Suprapubic skin (tissue), 4 donors: ENCODE data around the gene SMARCA2. TPM values are rescaled to one million over a fixed set of nuclear protein-coding genes. Genes with fewer than 3 reads are reported as not detected.

Source experiments
- DNase-seq, 2 donors: peaks; one replicate each; pipeline ENCODE4 v3.0.0-alpha.2; 2019; ENCODE audit warnings: low spot score in 2 of 2
- H3K27ac ChIP-seq: fragments of 200-600 bp; sonication (generic); one replicate; pipeline ENCODE4 v1.5.1; 2019
- H3K27me3 ChIP-seq: fragments of 200-600 bp; sonication (generic); one replicate; pipeline ENCODE4 v1.5.1; 2019
- H3K36me3 ChIP-seq: fragments of 200-600 bp; sonication (generic); one replicate; pipeline ENCODE4 v1.5.1; 2019
- H3K4me1 ChIP-seq: fragments of 200-600 bp; sonication (generic); one replicate; pipeline ENCODE4 v1.5.1; 2019
- H3K4me3 ChIP-seq: fragments of 200-600 bp; sonication (generic); one replicate; pipeline ENCODE4 v1.5.1; 2019; ENCODE audit warnings: mild to moderate bottlenecking
- H3K9me3 ChIP-seq: fragments of 200-600 bp; sonication (generic); one replicate; pipeline ENCODE4 v1.5.1; 2019
- EP300 ChIP-seq: sonication (generic); formaldehyde crosslinking; IDR thresholded peaks from one replicate; pipeline ENCODE4 v1.6.1; 2017; ENCODE audit warnings: antibody characterized with exemption
- POLR2A ChIP-seq, 2 donors: fragments of 450-650 bp; IDR thresholded peaks; one replicate each; pipeline ENCODE4 v1.6.1; 2017; ENCODE audit warnings: antibody characterized with exemption in 2 of 2, mild to moderate bottlenecking in 2 of 2, moderate library complexity in 2 of 2
- POLR2AphosphoS5 ChIP-seq, 3 donors: sonication (generic); formaldehyde crosslinking; IDR thresholded peaks; one replicate each; pipeline ENCODE4 v1.6.1; 2017; ENCODE audit warnings: antibody characterized with exemption in 3 of 3
- WGBS: methylation state at CpG from one replicate; pipeline ENCODE4 v1.1.5; 2018; 5-methylcytosine and 5-hydroxymethylcytosine counted together
- total RNA-seq, 4 donors: library from RNA; depleted of rRNA; stranded (reverse); fragments of >200 nt; gene quantifications; one replicate each; pipeline ENCODE4 v1.1.0, GENCODE V29; 2016
- TF ChIP-seq, protein P1 (sequence below), 2 donors: fragments of 200-600 bp in 1 of 2; fragments of 450-650 bp in 1 of 2; sonication (generic) in 1 of 2; IDR thresholded peaks; one replicate each; pipeline ENCODE4 v1.5.1; 2016 to 2019; ENCODE audit warnings: antibody characterized with exemption in 2 of 2, mild to moderate bottlenecking in 1 of 2, moderate library complexity in 1 of 2

The SMARCA2 gene
- total RNA-seq, 4 donors from 2014 or later = 88.9 to 236 (median 140) TPM

DNA sequence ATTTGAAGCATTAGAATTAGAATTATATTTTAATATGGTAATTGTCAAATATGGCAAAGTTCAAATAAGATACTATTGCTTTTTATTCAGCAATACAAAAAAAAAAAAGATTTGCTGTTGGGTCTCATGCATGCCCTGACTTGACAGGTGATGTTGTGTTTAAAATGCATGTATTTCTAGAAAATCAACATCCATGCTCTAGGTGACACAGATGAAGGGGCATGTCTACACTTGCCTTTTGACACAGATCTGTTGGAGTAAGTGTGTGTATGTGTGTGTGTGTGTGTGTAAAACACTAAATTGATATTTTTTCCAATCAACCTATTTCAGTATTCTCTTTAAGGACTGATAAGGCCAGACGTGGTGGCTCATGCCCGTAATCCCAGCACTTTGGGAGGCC is 38.1 kb upstream of the SMARCA2 start:
- H3K4me1 ChIP-seq = peaks cover 37% of the 10 kb centered on the region
- H3K9me3 ChIP-seq = no peaks in the 10 kb centered on the region
- no peak overlapping the region for H3K4me3 ChIP-seq
- no peaks in the 10 kb centered on the region for H3K27me3 ChIP-seq
- no peak for DNase-seq
- no peak overlapping the region for H3K27ac ChIP-seq
- 80% methylated on average over 2 of the region's 2 CpGs for WGBS
- no peaks in the 10 kb centered on the region for H3K36me3 ChIP-seq
- no peak for TF ChIP-seq POLR2A (IDR thresholded peaks at IDR 0.05)
- TF ChIP-seq EP300 = no peak
- TF ChIP-seq, protein P1, sequence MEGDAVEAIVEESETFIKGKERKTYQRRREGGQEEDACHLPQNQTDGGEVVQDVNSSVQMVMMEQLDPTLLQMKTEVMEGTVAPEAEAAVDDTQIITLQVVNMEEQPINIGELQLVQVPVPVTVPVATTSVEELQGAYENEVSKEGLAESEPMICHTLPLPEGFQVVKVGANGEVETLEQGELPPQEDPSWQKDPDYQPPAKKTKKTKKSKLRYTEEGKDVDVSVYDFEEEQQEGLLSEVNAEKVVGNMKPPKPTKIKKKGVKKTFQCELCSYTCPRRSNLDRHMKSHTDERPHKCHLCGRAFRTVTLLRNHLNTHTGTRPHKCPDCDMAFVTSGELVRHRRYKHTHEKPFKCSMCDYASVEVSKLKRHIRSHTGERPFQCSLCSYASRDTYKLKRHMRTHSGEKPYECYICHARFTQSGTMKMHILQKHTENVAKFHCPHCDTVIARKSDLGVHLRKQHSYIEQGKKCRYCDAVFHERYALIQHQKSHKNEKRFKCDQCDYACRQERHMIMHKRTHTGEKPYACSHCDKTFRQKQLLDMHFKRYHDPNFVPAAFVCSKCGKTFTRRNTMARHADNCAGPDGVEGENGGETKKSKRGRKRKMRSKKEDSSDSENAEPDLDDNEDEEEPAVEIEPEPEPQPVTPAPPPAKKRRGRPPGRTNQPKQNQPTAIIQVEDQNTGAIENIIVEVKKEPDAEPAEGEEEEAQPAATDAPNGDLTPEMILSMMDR (IDR thresholded peaks at IDR 0.05) = no peak
- no peak for TF ChIP-seq POLR2AphosphoS5 (IDR thresholded peaks at IDR 0.05)

DNA sequence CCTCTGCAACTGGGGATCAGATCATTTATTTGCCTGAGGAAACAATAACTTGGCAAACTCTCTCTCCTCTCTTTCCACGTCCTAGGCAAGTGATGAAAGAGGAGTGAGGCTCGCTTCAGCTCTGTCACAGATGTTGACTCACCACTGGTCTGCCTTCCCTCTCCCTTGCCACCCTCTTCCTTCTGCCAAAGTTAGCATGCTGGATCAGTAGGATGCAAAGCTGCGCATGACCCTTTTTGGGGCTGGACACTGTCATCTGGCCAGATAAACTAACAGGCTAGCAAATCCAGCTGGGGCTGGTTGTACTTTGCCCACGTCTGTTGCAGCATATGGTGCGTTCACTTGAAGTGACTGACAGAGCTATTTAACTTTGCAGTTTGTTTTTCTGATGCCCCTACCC is 36.2 kb upstream of the SMARCA2 start:
- no peak overlapping the region for H3K4me3 ChIP-seq
- peaks cover 37% of the 10 kb centered on the region for H3K4me1 ChIP-seq
- H3K27ac ChIP-seq = peak overlapping the region; percentile 57
- no peaks in the 10 kb centered on the region for H3K36me3 ChIP-seq
- no peaks in the 10 kb centered on the region for H3K27me3 ChIP-seq
- TF ChIP-seq EP300 (no peak), POLR2AphosphoS5 (IDR thresholded peaks at IDR 0.05) (peak in 2 of 3 donors; percentile 35 to 43)
- peak; percentile 67 to 80 for DNase-seq
- 50% methylated on average over 5 of the region's 5 CpGs for WGBS
- no peaks in the 10 kb centered on the region for H3K9me3 ChIP-seq

DNA sequence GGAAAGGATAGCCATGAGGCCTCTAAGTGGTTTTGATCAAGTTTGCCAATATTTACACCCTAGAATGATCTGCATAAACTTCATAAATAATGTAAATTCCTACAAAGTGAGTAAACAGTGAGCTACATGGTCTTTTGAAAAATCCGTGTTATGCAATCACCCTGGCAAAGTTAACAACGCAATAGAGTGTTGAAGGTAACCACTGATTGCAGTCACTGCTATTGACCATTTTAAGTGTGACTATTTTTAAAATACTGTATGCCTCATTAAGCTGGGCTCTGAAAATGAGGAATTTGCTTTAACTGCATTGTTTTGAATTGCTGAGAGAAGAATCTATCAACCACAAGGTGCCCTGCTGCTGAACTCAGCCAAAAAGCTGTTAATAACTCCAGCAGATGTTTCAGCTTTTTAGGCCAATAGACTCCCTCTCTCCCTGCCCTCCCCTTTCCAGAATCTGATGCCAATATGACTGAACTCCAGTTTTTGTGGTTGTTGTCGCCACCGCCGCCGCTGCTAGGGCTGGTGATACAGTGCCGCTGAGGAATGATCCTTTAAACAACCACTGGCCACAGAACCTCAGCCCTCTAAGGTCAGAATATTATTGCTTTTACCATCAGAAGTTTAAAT is 35.3 kb upstream of the SMARCA2 start:
- TF ChIP-seq EP300 (no peak), POLR2A (IDR thresholded peaks at IDR 0.05) (no peak), POLR2AphosphoS5 (IDR thresholded peaks at IDR 0.05) (no peak)
- TF ChIP-seq, protein P1 (IDR thresholded peaks at IDR 0.05) = no peak
- Histone ChIP-seq H3K27ac (peak overlapping the region; percentile 57), H3K4me1 (peaks cover 37% of the 10 kb centered on the region), H3K9me3 (no peaks in the 10 kb centered on the region), H3K36me3 (no peaks in the 10 kb centered on the region), H3K27me3 (no peaks in the 10 kb centered on the region), H3K4me3 (no peak overlapping the region)
- peak in 1 of 2 donors; percentile 64 for DNase-seq
- 23% methylated on average over 7 of the region's 7 CpGs for WGBS

DNA sequence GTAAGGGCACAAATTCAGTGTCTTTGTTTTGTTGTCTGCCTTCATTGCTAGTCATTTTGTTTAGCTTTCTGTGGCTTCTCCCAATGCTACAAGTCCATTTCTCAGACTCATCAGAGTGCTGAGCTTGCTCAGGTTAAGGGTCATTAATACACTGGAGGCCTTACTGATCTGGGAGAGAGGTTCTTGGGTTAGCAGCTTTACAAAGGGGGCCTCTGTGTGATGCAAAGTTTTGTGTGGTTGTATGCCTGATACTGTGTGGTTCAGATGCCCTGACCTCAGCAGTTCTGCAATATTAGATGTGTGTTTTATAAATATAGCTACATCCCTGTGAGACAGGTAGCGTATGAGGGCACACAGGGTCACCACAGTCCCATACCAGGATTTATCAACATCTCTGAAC is 34.8 kb upstream of the SMARCA2 start:
- no peak for TF ChIP-seq EP300
- TF ChIP-seq, protein P1 (IDR thresholded peaks at IDR 0.05) = no peak
- no peak for TF ChIP-seq POLR2AphosphoS5 (IDR thresholded peaks at IDR 0.05)
- no peak for TF ChIP-seq POLR2A (IDR thresholded peaks at IDR 0.05)
- no peak for DNase-seq
- 80% methylated on average over 1 of the region's 1 CpG for WGBS
- H3K4me3 ChIP-seq = no peak overlapping the region
- H3K27ac ChIP-seq = peak overlapping the region; percentile 57
- H3K36me3 ChIP-seq = no peaks in the 10 kb centered on the region
- no peaks in the 10 kb centered on the region for H3K9me3 ChIP-seq
- H3K27me3 ChIP-seq = no peaks in the 10 kb centered on the region
- H3K4me1 ChIP-seq = peaks cover 37% of the 10 kb centered on the region

DNA sequence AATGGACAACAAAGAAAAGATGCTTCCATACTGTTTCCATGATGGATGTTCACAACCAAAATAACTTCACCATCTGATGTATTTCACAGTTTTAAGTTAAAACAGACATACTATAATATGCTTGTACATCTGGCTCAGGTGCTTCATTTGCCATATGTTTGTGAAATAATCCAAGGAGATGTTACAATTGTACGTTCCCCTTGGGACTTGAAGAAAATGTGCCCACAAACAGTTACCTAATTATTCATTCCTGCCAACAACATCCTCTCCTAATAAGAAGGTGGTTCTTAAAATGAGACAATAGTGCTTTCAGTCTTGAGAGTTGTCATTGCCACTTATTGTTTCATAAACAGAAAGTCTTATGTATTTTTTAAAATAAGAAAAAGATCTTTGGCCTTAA is 33.1 kb upstream of the SMARCA2 start:
- DNase-seq = no peak
- Histone ChIP-seq H3K9me3 (no peaks in the 10 kb centered on the region), H3K27ac (no peak overlapping the region), H3K27me3 (no peaks in the 10 kb centered on the region), H3K4me3 (no peak overlapping the region), H3K4me1 (peaks cover 37% of the 10 kb centered on the region), H3K36me3 (no peaks in the 10 kb centered on the region)
- TF ChIP-seq POLR2AphosphoS5 (IDR thresholded peaks at IDR 0.05) (no peak), EP300 (no peak), POLR2A (IDR thresholded peaks at IDR 0.05) (no peak)
- WGBS = 64% methylated on average over 1 of the region's 1 CpG

DNA sequence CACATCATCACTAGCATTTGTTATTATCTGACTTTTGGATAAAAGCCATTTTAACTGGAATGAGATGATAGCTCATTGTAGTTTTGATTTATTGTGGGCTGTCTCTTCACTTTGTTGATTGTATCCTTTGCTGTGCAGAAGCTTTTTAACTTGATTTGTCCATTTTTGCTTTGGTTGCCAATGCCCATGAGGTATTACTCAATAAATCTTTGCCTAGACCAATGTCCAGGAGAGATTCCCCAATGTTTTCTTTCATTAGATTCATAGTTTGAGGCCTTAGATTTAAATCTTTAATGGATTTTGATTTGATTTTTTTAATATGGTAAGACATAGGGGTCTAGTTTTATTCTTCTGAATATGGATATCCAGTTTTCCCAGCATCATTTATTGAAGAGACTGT is 28.8 kb upstream of the SMARCA2 start:
- Histone ChIP-seq H3K27me3 (no peaks in the 10 kb centered on the region), H3K36me3 (no peaks in the 10 kb centered on the region), H3K4me1 (peaks cover 3% of the 10 kb centered on the region), H3K27ac (no peak overlapping the region), H3K9me3 (no peaks in the 10 kb centered on the region), H3K4me3 (no peak overlapping the region)
- DNase-seq = no peak
- TF ChIP-seq POLR2AphosphoS5 (IDR thresholded peaks at IDR 0.05) (no peak), EP300 (no peak), POLR2A (IDR thresholded peaks at IDR 0.05) (no peak)
- TF ChIP-seq, protein P1 (IDR thresholded peaks at IDR 0.05) = no peak
